T47D (cell line): ENCODE measurements around the gene MTHFSD.
A peak's percentile ranks its signal among the peaks of the same experiment; 100 is the strongest.

Source experiments
- DNase-seq, 2 experiments: peaks; one replicate each; pipeline versions ENCODE4 v3.0.0 to v3.0.0-alpha.2; 2011 to 2012; ENCODE audit warnings: low read depth in 1 of 2, low spot score in 1 of 2
- JUND ChIP-seq: IDR thresholded peaks from 2 replicates; pipeline ENCODE4 v1.6.1; 2012; ENCODE audit warnings: low read depth
- in situ Hi-C: cut with HindIII; loops from 2 replicates; pipeline ENCODE4 v1.10.0; 2016; ENCODE audit warnings: low sequenced_read_pairs, low pct_unique_long_range_greater_than_20kb

MTHFSD gene

DNA sequence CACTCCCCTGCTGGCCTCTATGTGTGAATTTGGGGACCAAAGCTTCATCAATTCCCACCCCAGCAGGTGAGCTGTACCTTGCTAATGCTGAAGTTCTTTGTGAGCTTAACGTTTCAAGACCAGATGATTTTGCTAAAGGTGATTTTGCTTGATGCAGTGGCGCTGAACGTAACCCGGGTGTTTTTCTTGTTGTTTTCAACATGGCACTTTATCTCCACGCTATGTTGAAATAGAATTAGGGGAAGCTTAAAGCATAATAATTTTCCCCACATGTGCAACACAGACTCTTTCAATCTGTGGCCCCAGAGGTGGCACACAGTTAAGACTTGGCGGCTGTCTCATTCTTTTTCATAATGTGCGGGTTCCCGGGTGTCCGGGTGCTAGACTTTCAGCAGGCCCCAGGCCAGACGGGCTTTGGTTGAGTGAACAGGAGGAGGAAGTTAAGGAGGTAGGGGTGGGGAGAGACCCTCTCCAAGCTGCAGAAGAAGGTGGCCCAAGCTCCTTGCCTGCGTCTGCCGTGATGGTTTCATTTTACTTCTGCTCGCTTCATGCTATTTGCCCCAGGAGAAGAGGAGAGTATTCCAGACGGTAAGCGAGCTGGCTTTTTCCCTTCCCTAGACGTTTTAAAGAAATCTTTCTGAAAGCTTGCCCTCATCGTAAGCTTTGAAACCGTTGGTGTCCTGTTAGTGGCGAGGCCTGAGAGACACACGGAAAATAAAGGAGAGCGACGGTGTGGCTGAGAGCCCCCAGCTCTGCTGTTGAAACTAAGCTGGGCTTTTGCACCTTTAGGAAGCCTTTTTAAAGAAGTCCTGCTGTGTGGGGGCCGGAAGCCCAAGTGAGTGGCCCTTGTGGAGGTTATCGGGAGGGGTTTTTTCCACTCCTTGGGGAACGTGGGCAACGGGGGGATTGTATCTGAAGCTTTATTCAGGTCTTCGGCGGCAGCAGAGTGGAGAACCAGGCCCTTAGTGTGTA is 15.8 kb upstream of the MTHFSD start:
- TF ChIP-seq JUND, result no peak
- no peak for DNase-seq
- in situ Hi-C loops, result no loop called here

DNA sequence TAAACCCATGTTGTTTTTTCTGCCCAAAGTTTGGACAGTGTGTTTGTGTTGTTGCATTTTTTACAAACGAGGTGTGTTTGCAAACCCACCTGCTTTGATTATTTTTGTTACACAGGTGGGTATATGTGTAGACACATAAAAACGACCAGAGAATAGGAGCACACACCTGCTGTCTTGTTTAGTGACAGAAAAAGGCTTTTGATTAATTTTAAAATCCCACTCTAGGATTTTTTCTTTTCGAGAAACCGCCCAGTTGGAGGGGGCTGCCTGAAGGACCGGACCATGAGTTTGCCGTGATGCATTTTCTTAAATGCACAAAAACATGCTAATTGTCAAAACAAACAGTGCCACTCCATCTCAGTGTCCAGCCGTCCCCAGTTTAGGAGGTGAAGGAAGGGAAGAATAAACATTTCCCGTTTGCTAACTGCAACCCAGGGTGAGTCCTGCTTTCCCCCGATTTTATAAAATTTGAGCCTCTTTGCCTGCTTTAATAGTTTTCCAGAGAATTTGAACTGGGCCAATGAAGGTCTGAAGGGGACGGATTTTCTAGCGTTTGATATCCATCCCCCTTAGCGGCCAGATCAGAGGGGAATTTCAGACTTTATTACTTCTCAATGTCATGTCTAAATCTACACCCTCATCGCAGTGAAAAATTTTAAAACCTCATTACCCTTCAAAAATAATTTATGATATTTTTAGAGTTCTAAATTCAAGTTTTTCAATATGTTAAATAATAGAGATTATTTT is 14.8 kb upstream of the MTHFSD start:
- no peak for DNase-seq
- no peak for TF ChIP-seq JUND
- in situ Hi-C loops, result no loop called here

DNA sequence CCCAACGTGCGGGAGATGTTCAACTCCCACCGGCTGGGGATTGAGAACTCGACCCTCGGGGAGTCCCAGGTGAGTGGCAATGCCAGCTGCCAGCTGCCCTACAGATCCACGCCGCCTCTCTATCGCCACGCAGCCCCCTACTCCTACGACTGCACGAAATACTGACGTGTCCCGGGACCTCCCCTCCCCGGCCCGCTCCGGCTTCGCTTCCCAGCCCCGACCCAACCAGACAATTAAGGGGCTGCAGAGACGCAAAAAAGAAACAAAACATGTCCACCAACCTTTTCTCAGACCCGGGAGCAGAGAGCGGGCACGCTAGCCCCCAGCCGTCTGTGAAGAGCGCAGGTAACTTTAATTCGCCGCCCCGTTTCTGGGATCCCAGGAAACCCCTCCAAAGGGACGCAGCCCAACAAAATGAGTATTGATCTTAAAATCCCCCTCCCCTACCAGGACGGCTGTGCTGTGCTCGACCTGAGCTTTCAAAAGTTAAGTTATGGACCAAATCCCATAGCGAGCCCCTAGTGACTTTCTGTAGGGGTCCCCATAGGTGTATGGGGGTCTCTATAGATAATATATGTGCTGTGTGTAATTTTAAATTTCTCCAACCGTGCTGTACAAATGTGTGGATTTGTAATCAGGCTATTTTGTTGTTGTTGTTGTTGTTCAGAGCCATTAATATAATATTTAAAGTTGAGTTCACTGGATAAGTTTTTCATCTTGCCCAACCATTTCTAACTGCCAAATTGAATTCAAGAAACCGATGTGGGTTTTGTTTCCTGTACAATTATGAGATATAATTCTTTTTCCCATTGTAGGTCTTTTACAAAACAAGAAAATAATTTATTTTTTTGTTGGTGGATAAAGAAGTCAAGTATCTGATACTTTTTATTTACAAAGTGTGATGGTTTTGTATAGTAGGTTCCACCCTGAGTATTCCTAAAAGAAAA is 13.9 kb upstream of the MTHFSD start:
- in situ Hi-C loops, result no loop called here
- TF ChIP-seq JUND, result no peak
- no peak for DNase-seq

DNA sequence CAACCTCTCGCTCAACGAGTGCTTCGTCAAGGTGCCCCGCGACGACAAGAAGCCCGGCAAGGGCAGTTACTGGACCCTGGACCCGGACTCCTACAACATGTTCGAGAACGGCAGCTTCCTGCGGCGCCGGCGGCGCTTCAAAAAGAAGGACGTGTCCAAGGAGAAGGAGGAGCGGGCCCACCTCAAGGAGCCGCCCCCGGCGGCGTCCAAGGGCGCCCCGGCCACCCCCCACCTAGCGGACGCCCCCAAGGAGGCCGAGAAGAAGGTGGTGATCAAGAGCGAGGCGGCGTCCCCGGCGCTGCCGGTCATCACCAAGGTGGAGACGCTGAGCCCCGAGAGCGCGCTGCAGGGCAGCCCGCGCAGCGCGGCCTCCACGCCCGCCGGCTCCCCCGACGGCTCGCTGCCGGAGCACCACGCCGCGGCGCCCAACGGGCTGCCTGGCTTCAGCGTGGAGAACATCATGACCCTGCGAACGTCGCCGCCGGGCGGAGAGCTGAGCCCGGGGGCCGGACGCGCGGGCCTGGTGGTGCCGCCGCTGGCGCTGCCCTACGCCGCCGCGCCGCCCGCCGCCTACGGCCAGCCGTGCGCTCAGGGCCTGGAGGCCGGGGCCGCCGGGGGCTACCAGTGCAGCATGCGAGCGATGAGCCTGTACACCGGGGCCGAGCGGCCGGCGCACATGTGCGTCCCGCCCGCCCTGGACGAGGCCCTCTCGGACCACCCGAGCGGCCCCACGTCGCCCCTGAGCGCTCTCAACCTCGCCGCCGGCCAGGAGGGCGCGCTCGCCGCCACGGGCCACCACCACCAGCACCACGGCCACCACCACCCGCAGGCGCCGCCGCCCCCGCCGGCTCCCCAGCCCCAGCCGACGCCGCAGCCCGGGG is 12.9 kb upstream of the MTHFSD start:
- no peak for TF ChIP-seq JUND
- DNase-seq, result no peak
- in situ Hi-C loops, result no loop called here

DNA sequence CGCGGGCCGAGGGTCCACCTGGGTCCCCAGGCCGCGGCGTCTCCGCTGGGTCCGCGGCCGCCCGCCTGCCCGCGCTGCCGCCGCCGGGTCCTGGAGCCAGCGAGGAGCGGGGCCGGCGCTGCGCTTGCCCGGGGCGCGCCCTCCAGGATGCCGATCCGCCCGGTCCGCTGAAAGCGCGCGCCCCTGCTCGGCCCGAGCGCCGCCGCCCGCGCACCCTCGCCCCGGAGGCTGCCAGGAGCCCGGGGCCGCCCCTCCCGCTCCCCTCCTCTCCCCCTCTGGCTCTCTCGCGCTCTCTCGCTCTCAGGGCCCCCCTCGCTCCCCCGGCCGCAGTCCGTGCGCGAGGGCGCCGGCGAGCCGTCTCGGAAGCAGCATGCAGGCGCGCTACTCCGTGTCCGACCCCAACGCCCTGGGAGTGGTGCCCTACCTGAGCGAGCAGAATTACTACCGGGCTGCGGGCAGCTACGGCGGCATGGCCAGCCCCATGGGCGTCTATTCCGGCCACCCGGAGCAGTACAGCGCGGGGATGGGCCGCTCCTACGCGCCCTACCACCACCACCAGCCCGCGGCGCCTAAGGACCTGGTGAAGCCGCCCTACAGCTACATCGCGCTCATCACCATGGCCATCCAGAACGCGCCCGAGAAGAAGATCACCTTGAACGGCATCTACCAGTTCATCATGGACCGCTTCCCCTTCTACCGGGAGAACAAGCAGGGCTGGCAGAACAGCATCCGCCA is 12.1 kb upstream of the MTHFSD start:
- in situ Hi-C loops, result no loop called here
- TF ChIP-seq JUND, result no peak
- DNase-seq, result no peak

DNA sequence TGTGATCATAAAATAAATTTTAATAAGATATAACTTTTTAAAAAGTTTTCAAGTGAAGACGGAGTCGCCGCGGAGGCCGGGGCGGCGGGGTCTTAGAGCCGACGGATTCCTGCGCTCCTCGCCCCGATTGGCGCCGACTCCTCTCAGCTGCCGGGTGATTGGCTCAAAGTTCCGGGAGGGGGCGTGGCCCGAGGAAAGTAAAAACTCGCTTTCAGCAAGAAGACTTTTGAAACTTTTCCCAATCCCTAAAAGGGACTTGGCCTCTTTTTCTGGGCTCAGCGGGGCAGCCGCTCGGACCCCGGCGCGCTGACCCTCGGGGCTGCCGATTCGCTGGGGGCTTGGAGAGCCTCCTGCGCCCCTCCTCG is 11.5 kb upstream of the MTHFSD start, which contains the start of gene FOXC2:
FOXC2 (plus strand) TSS at position 229 of the 365 bp plus-strand sequence. CDS start 507 bp downstream, outside the sequence.
- DNase-seq, result no peak
- in situ Hi-C loops, result no loop called here
- no peak for TF ChIP-seq JUND

DNA sequence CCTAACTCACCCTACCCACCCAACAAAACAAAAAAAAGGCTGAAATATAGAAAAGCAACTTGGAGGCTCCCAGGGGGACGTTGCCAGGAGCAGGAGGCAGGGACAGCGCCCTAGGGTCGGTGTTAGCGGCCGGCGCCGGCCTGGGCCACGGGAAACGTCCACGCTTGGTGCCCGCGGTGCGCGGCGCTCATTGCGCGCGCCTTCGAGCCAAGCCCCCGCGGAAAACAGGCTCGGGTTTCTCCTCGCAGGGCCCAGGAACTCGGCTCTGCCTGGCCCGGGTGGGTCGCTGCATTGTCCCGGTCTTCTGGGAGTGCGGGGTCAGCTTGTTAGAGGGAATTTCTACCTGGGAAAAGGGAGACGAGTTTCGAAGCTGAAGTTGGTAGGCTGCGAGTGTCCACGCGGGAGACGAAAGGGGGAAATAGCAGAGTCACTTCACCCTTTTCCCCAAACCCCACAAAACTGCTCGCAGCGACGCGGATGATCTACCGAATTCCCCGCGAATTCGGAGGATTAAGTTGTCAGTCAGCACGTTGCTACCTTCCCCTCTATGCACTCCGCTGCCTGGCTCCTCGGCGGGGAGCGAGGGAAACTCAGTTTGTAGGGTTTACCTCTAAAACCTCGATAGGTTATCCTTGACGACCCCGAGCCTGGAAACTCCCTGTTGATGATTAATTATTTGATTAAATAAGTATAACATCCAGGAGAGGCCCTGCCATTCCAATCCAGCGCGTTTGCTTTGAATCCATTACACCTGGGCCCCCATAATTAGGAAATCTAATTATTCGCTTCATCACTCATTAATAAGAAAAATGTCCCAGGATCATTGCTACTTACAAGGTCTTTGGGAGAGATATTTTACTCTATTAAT is 10.8 kb upstream of the MTHFSD start:
- in situ Hi-C loops, result no loop called here
- DNase-seq, result no peak
- TF ChIP-seq JUND, result no peak

DNA sequence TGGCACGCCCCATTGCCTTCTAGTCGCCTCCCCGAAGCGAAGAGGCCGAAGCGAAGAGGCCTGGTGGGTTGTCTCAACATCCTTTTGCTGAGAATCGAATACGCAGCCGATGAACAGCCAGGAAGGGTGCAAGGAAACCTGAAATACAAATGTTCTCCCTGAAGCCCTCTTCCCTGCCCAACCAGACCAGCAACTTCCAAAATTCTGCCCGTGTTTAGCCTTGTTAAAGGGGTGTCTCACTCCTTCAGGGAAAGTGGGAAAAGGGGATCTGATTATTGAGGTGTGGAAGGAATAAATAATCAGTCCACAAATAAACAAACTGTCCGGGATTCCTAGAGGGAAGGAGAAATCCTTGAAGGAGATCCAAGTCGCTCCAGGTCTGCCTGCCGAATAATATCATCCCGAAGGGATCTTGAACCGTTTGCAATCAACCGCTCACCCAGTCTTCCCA is 10.2 kb upstream of the MTHFSD start:
- no peak for DNase-seq

DNA sequence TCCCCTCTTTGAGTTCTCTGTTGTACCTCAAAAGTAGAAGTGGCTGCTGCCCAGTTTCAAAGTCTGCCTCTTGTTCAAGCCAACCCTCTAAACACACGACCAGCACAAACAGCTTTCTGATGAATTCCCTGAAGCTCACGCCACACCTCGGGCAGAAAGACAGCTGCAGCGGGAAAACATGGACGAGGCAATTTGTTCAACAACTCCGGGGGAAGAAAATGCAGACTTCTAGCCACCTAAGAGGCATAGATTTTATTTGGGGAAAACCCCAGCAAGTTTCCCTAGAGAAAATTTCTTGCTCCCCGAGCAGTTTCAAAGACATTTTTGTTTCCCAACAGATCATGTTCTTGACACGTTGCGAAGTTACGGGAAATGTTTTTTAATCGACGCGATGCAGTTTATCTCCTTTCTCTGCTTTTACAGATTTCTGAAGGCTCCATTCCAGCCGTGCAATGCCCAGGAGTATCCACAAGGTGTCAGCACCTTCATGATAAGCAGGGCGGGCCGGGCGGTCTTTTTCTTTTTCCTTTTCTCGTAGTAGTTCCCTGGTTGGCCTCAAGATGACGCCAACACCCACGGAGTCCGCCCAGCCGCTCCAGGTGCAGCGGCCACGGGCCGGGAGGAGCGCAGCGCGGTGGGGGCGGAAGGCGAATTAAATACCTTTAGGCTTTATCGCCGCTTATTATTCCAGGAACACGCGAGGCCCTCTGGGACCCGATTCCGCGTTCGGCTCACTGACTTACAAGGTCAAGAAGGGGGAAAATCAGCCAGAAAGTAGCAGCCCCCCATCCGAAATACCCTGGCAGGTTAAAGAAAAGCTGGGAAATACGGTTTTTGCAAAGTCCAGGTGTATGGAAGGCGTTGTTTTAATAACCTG is 8.7 kb upstream of the MTHFSD start:
- peak; percentile 91 to 93 for DNase-seq
- in situ Hi-C loops, result no loop called here
- TF ChIP-seq JUND, result no peak

More for the DNA sequence above, 10.2 kb upstream of the MTHFSD start:
- in situ Hi-C loops, result no loop called here
- no peak for TF ChIP-seq JUND
